WI38 (cell line): ENCODE measurements around the gene ZBTB46.

Experiments used
- H3K4me3 ChIP-seq: 2 replicates; pipeline ENCODE4 v1.5.1; 2011; ENCODE audit warnings: low read depth, mild to moderate bottlenecking, control low read depth, low read length
- CTCF ChIP-seq: IDR thresholded peaks from 2 replicates; pipeline ENCODE4 v1.5.1; 2012; ENCODE audit warnings: low read depth, mild to moderate bottlenecking, control low read depth, low read length

The ZBTB46 gene

GRCh38 chr20:63755933-63756647 is 75.0 kb downstream of the ZBTB46 start:
- no peak for TF ChIP-seq CTCF
- H3K4me3 ChIP-seq, result no peak overlapping the region

GRCh38 chr20:63754008-63754407 is 77.1 kb downstream of the ZBTB46 start:
- no peak overlapping the region for H3K4me3 ChIP-seq
- TF ChIP-seq CTCF, result no peak

- H3K4me3 ChIP-seq, result no peak overlapping the region
- TF ChIP-seq CTCF, result no peak
These were observed 77.7 kb downstream of the ZBTB46 start for GRCh38 chr20:63753381-63753780.

GRCh38 chr20:63752411-63753101 is 78.5 kb downstream of the ZBTB46 start:
- no peak for TF ChIP-seq CTCF
- H3K4me3 ChIP-seq, result no peak overlapping the region

GRCh38 chr20:63751471-63752271 is 79.4 kb downstream of the ZBTB46 start:
- TF ChIP-seq CTCF, result no peak
- no peak overlapping the region for H3K4me3 ChIP-seq

- no peak for TF ChIP-seq CTCF
- no peak overlapping the region for H3K4me3 ChIP-seq
These were observed 80.1 kb downstream of the ZBTB46 start for GRCh38 chr20:63750807-63751470.
